ENCODE measurements around the gene VASP. TPM values are rescaled to one million over a fixed set of nuclear protein-coding genes. Genes with fewer than 3 reads are reported as not detected.

The VASP gene
- total and polyA plus RNA-seq, 11 donors = 31.2 to 106 (median 49.5) TPM

GRCh38 chr19:45531349-45531748 lies 24.1 kb downstream of the VASP start:
- Histone ChIP-seq H3K4me3 (no peak overlapping the region), H3K4me1 (peaks cover 5 to 19% (median 14%) of the 10 kb centered on the region in 12 donors), H3K27me3 (peaks cover 0 to 6% (median 0%) of the 10 kb centered on the region in 9 donors), H3K36me3 (peaks cover 0 to 15% (median 8%) of the 10 kb centered on the region in 9 donors), H3K9me3 (peaks cover 0 to 7% (median 0%) of the 10 kb centered on the region in 12 donors), H3K27ac (no peak overlapping the region)
- TF ChIP-seq POLR2A (IDR thresholded peaks at IDR 0.05) = no peak
- no peak for TF ChIP-seq CTCF (IDR thresholded peaks at IDR 0.05)
- ATAC-seq (no peak), DNase-seq (no peak)
- WGBS, 4 donors = 93 to 100% (median 97%) methylated on average over 1 of the region's 1 CpG
- intact Hi-C loops (cut with DNase I) = no loop called here

- peaks cover 0 to 7% (median 0%) of the 10 kb centered on the region in 12 donors for H3K4me1 ChIP-seq
- 83 to 93% (median 91%) methylated on average over 9 of the region's 9 CpGs for WGBS, 4 donors
- H3K36me3 ChIP-seq = no peaks in the 10 kb centered on the region
- ATAC-seq = peak in 1 of 4 donors; percentile 56
- H3K27ac ChIP-seq = no peak overlapping the region
- no peak overlapping the region for H3K4me3 ChIP-seq
- intact Hi-C loops (cut with DNase I) = no loop called here
- TF ChIP-seq POLR2A (IDR thresholded peaks at IDR 0.05) (no peak), CTCF (IDR thresholded peaks at IDR 0.05) (no peak)
- no peaks in the 10 kb centered on the region for H3K27me3 ChIP-seq
- H3K9me3 ChIP-seq = peaks cover 0 to 8% (median 0%) of the 10 kb centered on the region in 12 donors
- DNase-seq = peak in 1 of 5 donors; percentile 18
These were observed 32.2 kb downstream of the VASP start for GRCh38 chr19:45539459-45539858.

- Histone ChIP-seq H3K27ac (no peak overlapping the region), H3K9me3 (peaks cover 0 to 8% (median 0%) of the 10 kb centered on the region in 12 donors), H3K4me3 (no peak overlapping the region), H3K27me3 (no peaks in the 10 kb centered on the region), H3K36me3 (no peaks in the 10 kb centered on the region), H3K4me1 (peaks cover 0 to 7% (median 0%) of the 10 kb centered on the region in 12 donors)
- intact Hi-C loops (cut with DNase I) = no loop called here
- TF ChIP-seq CTCF (IDR thresholded peaks at IDR 0.05) (no peak), POLR2A (IDR thresholded peaks at IDR 0.05) (no peak)
- 78 to 86% (median 82%) methylated on average over 7 of the region's 7 CpGs for WGBS, 4 donors
- ATAC-seq = no peak
- no peak for DNase-seq
These were observed 35.0 kb downstream of the VASP start for GRCh38 chr19:45542234-45542668.

GRCh38 chr19:45547211-45547770 lies 40.0 kb downstream of the VASP start:
- no peak for ATAC-seq
- intact Hi-C loops (cut with DNase I) = no loop called here
- DNase-seq = no peak
- H3K4me1 ChIP-seq = peaks cover 0 to 7% (median 0%) of the 10 kb centered on the region in 12 donors
- WGBS, 4 donors = 90 to 94% (median 92%) methylated on average over 10 of the region's 10 CpGs
- TF ChIP-seq POLR2A (IDR thresholded peaks at IDR 0.05) = no peak
- TF ChIP-seq CTCF (IDR thresholded peaks at IDR 0.05) = no peak
- no peaks in the 10 kb centered on the region for H3K36me3 ChIP-seq
- no peaks in the 10 kb centered on the region for H3K27me3 ChIP-seq
- H3K4me3 ChIP-seq = no peak overlapping the region
- H3K9me3 ChIP-seq = no peaks in the 10 kb centered on the region
- H3K27ac ChIP-seq = no peak overlapping the region

All from heart left ventricle (tissue), 16 donors.